Loucy (cell line): ENCODE measurements around the gene SLC19A1.

Experiments
- EZH2phosphoT487 ChIP-seq: fragments of 200-600 bp; IDR thresholded peaks from 2 replicates; pipeline ENCODE4 v1.6.1; 2018; ENCODE audit warnings: antibody characterized with exemption, mild to moderate bottlenecking, moderate library complexity, borderline replicate concordance
- TF ChIP-seq, protein P1 (sequence below): fragments of 200-600 bp; sonication (generic); conservative IDR thresholded peaks from 2 replicates; pipeline ENCODE4 v1.5.1; 2014; ENCODE audit warnings: mild to moderate bottlenecking, antibody characterized with exemption, low read length

DNA sequence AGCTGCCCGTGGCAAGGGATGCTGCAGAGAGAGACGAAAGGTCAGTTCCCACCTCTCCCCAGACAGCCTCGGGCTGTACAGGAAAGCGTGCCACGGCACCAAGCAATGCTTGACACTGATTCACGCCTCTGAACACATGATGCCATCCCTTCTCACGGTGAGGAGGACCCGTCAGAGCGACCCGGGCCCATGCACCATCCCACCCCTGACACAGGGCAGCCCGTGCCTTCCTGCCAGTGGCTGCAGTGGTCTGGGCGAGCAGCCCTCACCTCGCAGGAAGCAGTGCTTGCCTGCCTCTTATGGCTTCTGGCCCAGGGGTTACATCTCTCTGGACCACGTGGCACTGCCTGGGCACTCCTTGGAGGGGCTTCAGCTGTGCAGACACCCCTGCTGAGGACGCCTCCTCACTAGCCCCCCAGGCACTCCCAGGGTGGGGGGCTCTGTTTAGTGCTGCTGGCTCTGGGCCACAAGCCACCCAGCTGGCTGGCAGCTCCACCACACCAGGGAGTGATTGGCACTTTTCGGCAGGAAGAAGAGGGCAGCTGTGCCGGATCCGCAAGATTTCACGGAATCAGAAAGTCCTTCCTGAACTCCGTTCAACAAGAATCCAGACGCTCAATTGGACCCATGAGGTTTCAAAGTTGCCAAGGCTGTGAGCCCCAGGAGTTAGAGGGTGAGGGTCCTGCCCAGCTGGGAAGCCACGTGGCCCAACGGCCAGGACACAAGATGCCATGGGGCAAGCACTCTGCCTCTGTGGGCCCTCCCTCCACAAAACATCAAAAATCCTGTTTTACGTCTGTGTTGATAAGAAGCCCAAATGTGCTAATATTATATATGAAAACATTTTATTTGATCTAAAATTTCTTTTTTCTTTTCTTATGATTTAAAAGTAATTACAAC, 34.8 kb upstream of the SLC19A1 start:
- TF ChIP-seq, protein P1, sequence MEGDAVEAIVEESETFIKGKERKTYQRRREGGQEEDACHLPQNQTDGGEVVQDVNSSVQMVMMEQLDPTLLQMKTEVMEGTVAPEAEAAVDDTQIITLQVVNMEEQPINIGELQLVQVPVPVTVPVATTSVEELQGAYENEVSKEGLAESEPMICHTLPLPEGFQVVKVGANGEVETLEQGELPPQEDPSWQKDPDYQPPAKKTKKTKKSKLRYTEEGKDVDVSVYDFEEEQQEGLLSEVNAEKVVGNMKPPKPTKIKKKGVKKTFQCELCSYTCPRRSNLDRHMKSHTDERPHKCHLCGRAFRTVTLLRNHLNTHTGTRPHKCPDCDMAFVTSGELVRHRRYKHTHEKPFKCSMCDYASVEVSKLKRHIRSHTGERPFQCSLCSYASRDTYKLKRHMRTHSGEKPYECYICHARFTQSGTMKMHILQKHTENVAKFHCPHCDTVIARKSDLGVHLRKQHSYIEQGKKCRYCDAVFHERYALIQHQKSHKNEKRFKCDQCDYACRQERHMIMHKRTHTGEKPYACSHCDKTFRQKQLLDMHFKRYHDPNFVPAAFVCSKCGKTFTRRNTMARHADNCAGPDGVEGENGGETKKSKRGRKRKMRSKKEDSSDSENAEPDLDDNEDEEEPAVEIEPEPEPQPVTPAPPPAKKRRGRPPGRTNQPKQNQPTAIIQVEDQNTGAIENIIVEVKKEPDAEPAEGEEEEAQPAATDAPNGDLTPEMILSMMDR, result no peak
- TF ChIP-seq EZH2phosphoT487, result no peak
